B cell (primary cell): Measurements from ENCODE around the gene DFFA.

Experiments
- CTCF ChIP-seq: fragments of 200-600 bp; IDR thresholded peaks from one replicate; pipeline ENCODE4 v1.8.0; 2022; ENCODE audit warnings: antibody characterized with exemption, mild to moderate bottlenecking
- EZH2 ChIP-seq: IDR thresholded peaks from 2 replicates; pipeline ENCODE4 v1.6.1; 2012; ENCODE audit warnings: borderline replicate concordance, low read depth, mild to moderate bottlenecking, moderate library complexity, low read length; ENCODE audit not compliant: insufficient read depth, poor library complexity, severe bottlenecking

- no peak for TF ChIP-seq CTCF
- TF ChIP-seq EZH2 = no peak
Measured at GRCh38 chr1:10446790-10447422, 25.4 kb downstream of the DFFA start.
